HG02588 (cell line): Measurements from ENCODE around the gene SGCA.

Source experiments
- ATAC-seq: cut with Tn5 transposase; IDR thresholded peaks from one replicate; pipeline ENCODE4 v1.9.1; 2021; ENCODE audit warnings: mild to moderate bottlenecking, moderate library complexity; ENCODE audit not compliant: unreplicated experiment

Gene SGCA

DNA sequence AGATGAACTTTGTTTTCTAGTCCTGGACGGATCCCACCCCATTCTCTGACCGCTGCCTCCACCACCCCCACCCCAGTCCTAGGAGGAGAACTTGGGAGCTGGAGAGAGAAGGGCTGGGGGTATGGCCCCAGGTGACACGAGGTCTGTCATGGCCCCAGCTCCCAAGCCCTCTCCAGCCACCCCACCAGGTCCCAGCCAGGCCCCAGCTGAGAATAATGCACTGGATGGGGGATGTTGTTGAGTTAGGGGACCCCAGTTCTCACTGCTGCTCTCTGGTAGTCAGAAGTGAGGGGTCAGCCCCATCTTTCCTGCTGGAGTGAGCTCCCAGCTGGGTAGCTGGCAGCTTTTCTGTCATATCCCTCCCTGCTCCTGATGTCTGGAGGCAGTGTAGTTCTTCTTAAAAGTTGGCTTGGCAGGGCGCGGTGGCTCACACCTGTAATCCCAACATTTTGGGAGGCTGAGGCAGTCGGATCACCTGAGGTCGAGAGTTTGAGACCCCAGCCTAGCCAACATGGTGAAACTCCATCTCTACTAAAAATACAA is 40.2 kb downstream of the SGCA start:
- ATAC-seq = no peak

DNA sequence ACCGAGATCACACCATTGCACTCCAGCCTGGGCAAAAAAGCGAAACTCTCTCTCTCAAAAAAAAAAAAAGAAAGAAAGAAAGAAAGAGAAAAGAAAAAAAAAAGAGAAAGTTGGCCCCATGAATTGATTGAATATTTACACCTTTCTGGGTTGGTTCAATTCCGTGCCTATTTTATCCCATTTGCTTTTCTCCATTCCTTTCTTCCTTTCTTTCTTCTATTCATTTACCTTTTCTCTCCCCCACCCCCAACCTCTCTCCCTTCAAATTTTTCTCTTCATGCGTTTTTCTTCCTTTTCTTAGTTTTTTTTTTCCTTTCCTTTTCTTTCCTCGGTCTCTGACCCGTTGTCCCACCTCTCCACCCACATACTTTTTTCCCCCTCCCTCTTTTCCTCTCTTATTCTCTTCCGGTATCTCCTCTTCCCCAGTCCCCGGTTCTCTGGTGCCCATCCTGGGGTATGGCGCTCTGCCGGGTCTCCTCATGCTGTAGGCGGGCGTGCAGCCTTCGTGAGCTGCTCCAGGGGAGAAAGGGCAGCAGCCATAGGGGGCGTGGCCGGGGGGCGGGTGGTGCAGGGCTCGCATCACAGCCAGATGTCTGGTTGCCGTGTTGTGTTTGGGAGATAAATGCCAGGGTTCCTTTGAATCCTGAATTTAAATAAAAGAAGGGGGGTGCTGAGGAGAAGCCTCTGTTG is 40.9 kb downstream of the SGCA start:
- no peak for ATAC-seq

DNA sequence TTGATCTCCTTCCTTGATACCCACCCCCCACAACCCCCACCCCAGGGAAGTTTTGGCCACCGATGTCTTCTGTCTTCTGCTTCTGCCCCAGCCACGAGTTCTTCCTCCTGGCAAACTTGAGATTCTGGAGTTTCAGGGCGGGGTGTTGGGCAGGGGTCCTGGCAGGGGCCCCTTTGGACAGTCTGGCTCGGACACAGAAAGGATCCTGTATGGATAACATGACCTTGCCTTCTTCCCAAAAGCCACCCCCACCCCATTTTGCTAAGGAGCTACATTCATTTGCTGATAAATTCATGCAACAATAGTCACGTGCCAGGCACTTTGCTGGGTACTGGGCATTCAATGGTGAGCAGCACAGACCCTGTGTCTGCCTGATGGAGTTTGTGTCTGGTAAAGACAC is 41.5 kb downstream of the SGCA start:
- ATAC-seq = no peak

DNA sequence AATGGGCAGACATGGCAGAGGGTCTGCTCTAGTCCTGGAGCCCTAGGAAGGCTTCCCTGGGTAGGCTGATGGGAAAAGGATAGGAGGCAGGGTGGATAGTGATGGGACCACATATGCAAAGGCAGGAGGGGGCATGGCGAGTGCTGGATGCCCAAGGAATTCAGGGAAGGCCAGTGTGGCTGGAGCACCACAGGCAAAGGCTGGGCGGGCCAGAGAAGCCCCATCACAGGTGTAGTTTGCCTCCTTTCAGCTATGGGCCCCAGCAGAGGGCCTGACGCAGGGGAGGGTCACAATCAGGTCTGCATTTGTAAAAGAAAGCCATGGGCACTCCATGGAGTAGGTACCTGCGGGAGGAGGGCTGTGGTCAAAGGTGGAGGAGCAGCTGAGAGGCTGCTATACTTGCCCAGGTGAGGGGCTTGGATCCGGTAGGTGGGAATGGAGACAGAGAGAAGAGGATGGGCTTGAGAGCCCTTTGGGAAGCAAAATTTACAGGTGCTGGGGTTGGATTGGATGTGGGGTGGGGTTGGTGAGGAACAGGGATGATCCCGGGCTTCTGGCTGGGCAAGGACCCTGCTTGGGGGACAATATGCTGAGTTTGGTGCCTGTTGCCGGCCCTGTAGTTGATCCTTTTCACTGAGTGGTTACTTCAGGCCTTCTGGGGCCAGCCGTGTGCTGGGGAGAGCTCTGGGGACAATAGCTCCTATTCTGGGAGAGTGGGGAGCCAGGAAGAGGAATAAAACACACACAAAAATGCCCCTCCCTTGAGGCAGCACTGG is 42.2 kb downstream of the SGCA start:
- ATAC-seq = no peak

DNA sequence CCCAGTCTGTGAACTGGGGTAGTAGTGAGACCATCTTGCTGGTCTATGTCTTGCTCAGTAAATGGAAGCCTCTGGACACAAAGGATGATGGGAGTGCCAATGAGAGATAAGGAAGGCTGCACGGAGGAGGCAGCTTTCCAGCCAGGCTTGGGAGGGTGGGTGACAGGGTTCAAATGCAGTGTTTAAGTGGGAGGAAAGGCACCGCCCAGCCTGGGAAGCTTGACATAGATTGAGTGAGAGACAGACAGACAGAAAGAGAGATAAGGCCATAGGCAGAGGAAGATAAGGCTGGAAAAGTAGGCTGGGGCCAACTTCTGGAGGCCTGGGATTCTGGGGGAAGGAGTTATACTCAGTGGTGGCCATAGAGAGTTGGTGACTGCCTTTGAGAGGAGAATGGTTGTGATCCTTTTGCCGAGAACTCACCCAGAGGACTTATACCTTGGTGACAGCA is 42.8 kb downstream of the SGCA start:
- ATAC-seq = no peak

DNA sequence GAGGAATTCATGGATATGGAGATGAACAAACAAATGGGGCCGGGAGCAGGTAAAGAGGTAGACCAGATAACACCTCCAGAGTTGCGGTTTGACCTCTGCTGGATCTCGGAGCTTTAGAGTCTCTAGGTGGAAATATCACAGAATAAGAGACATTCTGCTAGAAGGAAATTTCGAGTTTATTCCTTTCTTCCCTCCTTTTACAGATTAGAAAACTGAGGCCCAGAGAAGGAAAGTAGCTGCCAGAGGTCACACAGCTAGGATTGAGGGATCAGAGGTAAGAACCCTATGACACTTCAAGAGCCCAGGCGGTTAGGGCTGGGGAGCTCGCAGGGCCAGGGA is 43.3 kb downstream of the SGCA start:
- no peak for ATAC-seq

DNA sequence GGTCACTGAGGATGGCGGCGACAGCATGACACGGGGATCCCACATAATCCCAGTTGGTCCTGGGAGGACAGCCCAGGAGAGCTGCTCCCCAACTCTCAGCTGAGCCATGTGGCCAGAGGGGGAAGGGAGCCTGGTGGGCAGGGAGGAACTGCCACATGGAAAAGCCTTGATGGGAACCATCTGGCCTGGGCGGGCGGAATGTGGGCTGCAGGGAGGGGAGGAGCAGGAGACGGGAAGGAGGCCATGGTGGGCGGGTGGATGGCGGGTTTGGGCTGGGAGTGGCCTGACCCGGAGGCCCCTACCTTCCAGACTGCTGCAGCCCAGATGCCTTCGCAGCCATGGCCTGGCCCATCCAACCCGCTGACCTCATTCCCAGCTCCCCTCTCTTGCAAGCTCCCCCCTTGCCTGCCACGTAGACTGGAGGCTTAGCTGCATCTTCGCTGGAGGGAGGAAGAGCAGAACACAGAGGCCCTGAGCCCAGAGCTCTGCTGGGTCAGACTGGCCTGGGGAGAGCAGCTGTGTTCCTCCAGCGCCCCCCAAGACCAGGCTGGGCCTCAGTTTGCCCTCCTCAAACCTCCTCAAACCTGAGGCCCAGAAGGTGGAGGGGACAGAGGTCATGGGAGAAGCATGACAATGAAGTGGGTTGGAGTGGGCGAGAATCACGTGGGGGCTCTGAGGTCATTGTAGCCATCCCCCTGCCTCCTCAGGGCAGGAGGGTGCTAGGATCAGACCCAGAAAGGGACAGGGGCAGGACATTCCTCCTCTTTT is 43.9 kb downstream of the SGCA start:
- no peak for ATAC-seq

DNA sequence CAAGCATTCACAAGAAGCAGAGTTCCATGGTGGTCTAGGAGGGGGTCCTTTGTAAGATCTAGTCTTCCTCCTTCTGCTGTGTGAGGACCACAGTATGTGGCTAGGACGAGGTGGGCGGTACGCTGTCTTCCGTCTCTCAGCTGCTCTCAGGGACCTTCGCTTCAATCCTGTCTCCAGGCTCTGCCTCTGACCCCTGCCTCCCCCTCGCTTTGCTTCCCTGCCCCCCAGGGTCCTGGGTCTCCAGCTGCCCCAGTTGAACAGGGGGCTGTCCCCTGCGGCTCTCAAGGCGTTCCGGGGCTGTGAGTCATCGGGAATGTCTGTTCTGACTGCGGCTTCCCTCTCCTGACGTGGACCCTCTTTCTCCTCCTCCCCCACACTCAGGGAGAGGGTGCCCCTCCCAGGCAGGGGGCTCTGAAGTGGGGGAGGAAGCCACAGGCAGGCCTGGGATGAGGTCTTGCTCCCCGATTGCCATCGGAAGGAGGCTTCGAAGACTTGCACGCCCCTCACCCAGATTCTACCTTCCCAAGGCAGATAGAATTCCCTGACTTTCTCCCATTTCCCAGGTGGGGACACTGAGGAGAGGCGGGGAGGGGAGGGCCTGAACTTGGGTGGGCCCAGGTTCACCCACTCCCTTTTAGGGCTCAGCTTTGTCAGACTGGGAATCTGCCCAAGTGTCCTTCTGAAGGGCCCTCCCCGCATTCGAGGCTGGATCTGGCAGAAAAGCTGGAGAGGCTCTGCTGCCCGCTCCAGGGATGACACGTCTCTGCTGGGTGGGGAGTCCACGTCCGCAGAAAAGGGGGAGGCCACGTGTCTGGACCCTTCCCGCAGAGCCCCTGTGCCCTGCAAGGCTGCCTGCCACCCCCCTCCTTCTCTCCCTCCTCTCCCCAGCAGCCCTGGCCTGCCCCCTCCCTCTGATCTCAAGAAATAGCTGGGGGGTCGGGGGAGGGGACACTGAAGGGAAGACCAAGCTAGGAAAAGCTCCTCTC is 44.7 kb downstream of the SGCA start:
- ATAC-seq = no peak

DNA sequence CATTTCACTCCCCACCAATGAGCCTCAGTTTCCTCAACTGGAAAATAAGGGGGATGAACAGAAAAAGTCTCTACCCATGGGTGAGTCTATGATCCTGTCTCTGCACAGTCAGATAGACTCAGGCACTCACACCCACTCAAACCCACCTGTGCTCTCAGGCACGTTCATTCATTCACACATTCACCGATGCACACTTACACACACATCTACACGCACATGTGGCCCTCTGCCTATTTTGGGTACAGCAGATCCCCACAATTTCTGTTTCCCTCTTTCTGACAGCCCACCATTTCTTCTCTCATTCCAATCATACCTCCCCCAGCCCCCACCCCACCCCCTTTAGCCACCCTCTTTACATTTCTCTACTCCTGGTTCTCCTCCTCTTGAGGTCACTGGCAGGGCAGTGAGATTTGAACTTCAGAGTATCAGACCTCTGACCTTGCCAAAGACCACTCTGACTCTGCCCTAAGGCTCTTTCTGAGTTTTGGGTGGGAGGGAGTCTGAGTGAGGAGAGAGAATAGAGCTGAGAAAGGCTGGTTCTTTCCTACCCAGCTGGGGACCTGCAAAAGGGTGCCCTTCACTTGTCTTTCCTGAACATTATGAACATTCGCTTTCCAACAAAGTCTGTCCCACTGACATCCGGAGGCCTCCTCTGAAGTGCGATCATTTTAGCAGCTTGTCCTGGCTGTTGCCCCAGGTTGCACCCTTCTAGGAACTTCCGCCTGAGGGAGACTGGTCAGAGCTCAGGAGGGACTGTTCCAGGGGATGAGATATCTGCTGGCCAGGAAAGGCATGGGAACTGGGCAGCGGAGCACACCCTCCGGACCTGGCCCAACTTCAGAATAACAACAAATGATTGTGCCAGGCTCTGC is 45.7 kb downstream of the SGCA start:
- no peak for ATAC-seq

DNA sequence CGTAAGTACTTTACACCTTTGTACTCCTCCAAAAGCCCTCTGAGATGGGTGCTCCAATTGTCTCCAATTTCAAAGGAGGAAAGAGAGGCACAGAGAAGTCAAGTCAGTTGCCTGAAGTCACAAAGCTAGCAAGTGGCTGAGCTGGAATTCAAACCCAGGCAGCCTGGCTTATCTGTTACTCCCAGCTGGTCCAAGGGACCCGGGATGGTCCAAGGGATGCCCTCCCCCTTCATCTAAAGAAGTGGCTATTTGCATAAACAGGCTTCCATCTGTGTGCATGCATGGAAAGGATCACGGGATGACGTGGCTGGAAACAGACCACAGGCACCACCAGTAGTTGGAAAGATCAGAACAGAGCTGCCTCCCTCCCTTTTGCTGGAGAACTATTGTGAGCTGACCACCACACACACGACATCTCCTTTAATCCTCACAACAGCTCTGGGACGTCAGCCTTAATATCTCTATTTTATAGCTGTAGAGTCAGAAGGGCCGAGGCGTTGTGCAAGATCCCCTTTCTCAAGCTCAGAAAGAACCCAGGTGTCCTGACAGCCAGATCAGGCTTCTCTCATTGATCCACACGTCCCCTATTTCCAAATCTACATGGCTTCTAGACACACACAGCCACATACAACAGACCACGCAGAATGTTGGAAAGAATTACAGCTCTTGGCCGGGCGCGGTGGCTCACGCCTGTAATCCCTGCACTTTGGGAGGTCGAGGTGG is 46.5 kb downstream of the SGCA start:
- no peak for ATAC-seq

DNA sequence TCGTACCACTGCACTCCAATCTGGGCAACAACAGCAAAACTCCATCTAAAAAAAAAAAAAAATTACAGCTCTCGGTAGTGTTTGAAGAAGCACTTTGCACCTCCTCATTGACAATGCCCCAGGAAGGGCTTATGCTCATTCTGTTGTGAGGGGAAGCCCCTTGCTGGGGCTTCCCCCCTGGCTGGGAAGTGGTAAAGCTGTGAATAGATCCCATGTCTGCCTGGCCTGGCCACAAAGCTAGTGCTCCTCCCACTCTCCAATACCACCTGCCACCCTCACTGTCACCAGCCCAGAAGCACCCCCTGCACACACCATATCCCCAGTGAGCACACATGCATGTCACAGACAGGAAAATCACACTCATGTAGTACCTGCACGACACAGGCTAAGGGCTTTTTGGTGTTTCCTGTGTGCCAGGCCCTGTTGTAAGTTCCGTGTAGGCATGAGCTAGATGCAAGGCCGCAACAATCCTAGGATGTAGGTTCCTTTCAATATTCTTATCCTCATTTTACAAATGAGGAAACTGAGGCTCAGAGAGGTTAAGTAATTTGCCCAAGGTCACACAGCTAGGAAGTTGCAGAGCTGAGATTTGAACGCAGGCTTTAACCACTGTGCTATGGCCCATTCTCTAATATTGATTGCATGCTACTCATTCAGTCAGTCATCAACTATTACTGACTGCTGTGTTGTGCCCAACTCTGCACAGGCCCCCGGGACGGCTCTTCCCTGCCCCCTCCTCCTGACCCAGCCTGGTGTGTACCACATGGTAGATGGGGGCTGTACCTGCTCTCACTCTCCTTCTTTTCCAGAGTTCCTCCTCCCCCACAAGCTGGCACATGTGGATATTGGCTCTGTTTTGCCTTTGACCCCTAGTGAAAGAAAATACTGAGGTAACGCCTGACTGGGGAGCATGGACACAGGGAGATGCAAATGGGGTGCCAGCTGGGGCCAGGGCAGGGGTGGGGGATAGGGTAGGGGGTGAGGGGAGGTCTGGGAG is 47.5 kb downstream of the SGCA start:
- peak; percentile 83 for ATAC-seq

DNA sequence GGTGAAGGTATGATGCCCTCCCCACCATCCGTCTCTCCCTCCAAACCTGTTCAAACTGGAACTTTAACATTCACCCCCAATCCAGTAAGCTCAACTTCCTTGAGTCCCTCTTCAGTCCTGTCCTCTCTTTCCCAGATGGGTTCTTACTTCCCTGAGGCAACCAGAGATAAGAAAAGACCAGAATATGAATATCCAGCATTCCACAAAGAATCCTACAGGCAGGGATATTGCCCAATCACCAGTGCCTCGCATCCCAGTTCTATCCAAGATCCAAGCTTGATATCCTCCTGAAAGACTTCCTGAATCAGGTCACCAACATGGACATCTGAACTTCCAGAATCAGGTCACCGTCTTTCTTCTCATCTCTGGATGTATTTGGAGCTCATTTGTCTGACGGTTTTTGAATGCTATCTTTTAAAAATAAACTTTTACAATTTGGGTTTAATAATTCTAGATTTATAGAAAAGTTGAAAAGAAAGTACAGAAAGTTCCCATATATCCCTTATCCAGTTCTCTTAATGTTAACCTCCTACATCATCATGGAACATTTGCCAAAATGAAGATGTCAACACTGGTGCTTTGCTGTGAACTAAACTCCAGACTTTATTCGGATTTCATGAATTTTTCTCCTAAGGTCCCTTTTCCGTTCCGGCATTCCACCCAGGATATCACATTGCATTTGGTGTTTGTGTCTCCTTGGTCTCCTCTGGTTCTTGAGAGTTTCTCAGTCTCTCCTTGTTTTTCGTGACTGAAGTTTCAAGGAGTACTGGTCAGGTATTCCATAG is 49.4 kb downstream of the SGCA start:
- ATAC-seq = no peak

DNA sequence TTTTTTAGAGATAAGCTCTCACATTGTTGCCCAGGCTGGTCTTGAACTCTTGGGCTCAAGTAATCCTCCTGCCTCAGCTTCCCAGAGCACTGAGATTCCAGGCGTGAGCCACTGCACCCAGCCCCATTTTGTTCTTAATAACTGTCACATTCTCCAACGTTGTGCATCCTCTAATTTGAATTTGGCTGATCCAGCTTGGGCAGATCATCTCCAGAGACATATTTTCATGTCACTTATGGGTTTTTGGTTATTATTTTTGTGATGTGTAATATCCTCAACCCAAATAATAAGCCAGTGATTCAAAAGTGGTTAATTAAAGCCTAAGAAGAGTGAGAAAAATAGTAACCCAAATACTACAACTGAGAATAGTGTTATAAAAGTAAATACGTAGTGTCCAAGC is 51.8 kb downstream of the SGCA start:
- no peak for ATAC-seq

DNA sequence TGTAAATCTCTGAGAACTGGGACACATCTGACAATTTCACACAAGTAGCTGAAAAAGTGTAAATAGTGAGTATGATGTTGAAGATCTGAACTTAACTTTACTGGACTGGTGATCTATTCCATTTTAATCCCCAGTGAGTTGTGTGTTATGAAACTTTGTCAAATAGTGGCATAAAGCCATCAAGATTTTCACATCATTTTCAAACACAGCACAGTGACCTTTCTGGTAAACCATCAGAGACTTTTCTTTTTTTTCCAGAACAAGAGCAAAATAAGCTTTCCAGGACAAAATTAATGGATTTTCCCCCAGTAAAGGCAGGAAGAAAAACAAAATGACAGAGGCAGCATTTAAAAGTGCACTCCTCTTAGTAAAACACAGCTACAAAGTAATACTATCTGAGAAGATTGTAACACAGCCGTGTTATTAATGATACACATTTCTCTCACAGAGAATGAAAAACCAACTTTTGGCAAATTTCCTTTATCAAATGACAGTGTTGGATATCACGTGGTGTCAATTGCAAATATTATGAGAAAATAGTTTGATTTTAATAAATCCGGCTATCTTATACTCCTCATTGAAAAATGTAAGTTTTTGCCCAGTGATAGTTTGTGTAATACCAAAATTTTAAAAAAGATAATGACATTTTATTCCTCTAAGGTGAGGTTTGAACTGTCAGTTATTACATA is 52.4 kb downstream of the SGCA start:
- ATAC-seq = no peak

DNA sequence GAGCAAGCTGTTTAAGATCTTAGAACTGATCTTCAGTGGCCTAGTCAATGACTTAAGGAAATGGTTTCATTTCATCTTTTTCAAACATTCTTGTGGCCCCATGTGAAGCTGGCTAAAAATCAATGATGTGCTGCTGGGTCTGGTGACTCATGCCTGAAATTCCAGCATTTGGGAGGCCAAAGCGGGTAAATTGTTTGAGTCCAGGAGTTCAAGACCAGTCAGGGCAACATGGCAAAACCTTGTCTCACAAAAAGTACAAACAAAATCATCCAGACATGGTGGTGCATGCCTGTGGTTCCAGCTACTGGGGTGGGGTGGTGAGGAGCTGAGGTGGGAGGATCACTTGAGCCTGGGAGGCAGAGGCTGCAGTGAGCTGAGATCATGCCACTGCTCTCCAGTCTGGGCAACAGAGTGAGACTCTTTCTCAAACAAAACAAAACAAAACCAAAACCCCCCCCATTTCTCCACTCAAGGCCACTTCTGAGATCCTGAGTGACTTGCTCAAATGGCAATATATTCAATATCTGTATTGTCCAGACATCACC is 53.0 kb downstream of the SGCA start:
- ATAC-seq = no peak

DNA sequence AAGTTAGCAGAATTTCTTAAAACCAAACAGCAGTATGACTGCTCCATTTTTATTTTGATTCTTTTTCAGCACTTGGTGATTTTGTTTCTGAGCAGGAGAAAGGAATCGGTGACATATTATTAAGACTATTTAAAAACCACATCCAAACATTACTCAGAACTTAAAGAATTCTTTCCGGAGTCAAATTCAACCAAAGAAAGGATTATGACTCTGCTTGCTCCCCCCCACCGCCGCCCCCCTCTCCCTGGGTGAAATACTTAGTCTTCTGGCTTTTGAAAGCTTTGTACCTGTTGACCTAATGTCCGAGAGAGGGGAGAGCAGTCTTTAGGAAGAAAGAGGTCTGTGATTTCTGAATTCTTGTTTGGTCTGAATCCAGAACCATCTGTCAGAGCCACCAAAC is 53.5 kb downstream of the SGCA start:
- no peak for ATAC-seq
